GM23338 (cell line): ENCODE measurements around the gene CDH18. TPM values are rescaled to one million over a fixed set of nuclear protein-coding genes. Genes with fewer than 3 reads are reported as not detected.

ENCODE experiments used
- ATAC-seq: fragments of 200-7000 bp; cut with Tn5 transposase; 3 replicates; pipeline ENCODE4 v1.9.1; 2020
- DNase-seq: peaks from one replicate; pipeline ENCODE4 v3.0.0-alpha.2; 2015; ENCODE audit warnings: low spot score
- H2AFZ ChIP-seq: fragments of 200-600 bp; sonication (generic); 2 replicates; pipeline ENCODE4 v1.8.0; 2016; ENCODE audit warnings: antibody characterized with exemption, mild to moderate bottlenecking, moderate library complexity
- H3F3A ChIP-seq: fragments of 200-600 bp; sonication (generic); replicated peaks from 2 replicates; pipeline ENCODE4 v1.8.0; 2017; ENCODE audit warnings: antibody characterized with exemption, mixed run types, low read depth
- H3K27ac ChIP-seq: fragments of 200-600 bp; sonication (generic); 2 replicates; pipeline ENCODE4 v1.6.1; 2016; ENCODE audit warnings: low read depth
- H3K27me3 ChIP-seq: fragments of 200-600 bp; sonication (generic); 2 replicates; pipeline ENCODE4 v1.8.0; 2016; ENCODE audit warnings: mild to moderate bottlenecking, mixed run types, moderate library complexity; ENCODE audit not compliant: insufficient read depth
- H3K36me3 ChIP-seq: fragments of 200-600 bp; sonication (generic); 2 replicates; pipeline ENCODE4 v1.8.0; 2016; ENCODE audit warnings: mild to moderate bottlenecking; ENCODE audit not compliant: insufficient read depth
- H3K4me1 ChIP-seq: fragments of 200-600 bp; sonication (generic); 2 replicates; pipeline ENCODE4 v1.8.0; 2016; ENCODE audit warnings: mild to moderate bottlenecking, moderate library complexity; ENCODE audit not compliant: insufficient read depth
- H3K4me2 ChIP-seq: fragments of 200-600 bp; sonication (generic); 2 replicates; pipeline ENCODE4 v1.7.1; 2017; ENCODE audit warnings: mixed run types
- H3K4me3 ChIP-seq: fragments of 200-600 bp; sonication (generic); 2 replicates; pipeline ENCODE4 v1.6.1; 2016; ENCODE audit warnings: mixed run types
- H3K79me2 ChIP-seq: fragments of 200-600 bp; sonication (generic); replicated peaks from 2 replicates; pipeline ENCODE4 v1.8.0; 2017; ENCODE audit warnings: mild to moderate bottlenecking; ENCODE audit not compliant: insufficient read depth
- H3K9me2 ChIP-seq: fragments of 200-600 bp; sonication (generic); 2 replicates; pipeline ENCODE4 v1.8.0; 2017; ENCODE audit not compliant: insufficient read depth
- H4K20me1 ChIP-seq: fragments of 200-600 bp; sonication (generic); replicated peaks from 2 replicates; pipeline ENCODE4 v1.8.0; 2017; ENCODE audit warnings: mild to moderate bottlenecking; ENCODE audit not compliant: insufficient read depth
- H3K27ac Mint-ChIP-seq: 2 replicates; pipeline ENCODE4 v1.8.0; 2020; ENCODE audit warnings: inconsistent platforms, mild to moderate bottlenecking, moderate library complexity, mixed read lengths
- H3K27me3 Mint-ChIP-seq: 3 replicates; pipeline ENCODE4 v1.8.0; 2022; ENCODE audit warnings: low read depth, mild to moderate bottlenecking, moderate library complexity, mixed read lengths, inconsistent platforms; ENCODE audit not compliant: insufficient read depth, poor library complexity
- H3K36me3 Mint-ChIP-seq: 3 replicates; pipeline ENCODE4 v1.8.0; 2021; ENCODE audit warnings: low read depth, mild to moderate bottlenecking, inconsistent platforms, moderate library complexity, mixed read lengths
- H3K4me1 Mint-ChIP-seq: 3 replicates; pipeline ENCODE4 v1.8.0; 2020; ENCODE audit warnings: mild to moderate bottlenecking, inconsistent platforms, mixed read lengths
- H3K4me3 Mint-ChIP-seq: 3 replicates; pipeline ENCODE4 v1.8.0; 2021; ENCODE audit warnings: moderate library complexity, mild to moderate bottlenecking, inconsistent platforms, mixed read lengths
- H3K9me3 Mint-ChIP-seq: 3 replicates; pipeline ENCODE4 v1.8.0; 2020; ENCODE audit warnings: moderate library complexity, mild to moderate bottlenecking, inconsistent platforms, mixed read lengths
- CREB1 ChIP-seq: fragments of 250-450 bp; sonication (Bioruptor Pico); IDR thresholded peaks from 2 replicates; pipeline ENCODE4 v1.5.0; 2020; ENCODE audit warnings: low read depth, mild to moderate bottlenecking, moderate library complexity
- CTCF ChIP-seq, 2 experiments: fragments of 200-600 bp in 1 of 2; sonication (generic) in 1 of 2; conservative IDR thresholded peaks; 2 replicates each; pipeline versions ENCODE4 v1.5.1 to v1.6.1; 2016 to 2017; ENCODE audit warnings: antibody characterized with exemption in 2 of 2, low read depth in 2 of 2, mild to moderate bottlenecking in 2 of 2, moderate library complexity in 1 of 2
- ETS1 ChIP-seq: IDR thresholded peaks from 2 replicates; pipeline ENCODE4 v1.6.1; 2016; ENCODE audit warnings: antibody characterized with exemption
- EZH2 ChIP-seq: fragments of 200-600 bp; sonication (generic); IDR thresholded peaks from one replicate; pipeline ENCODE4 v1.8.0; 2017; ENCODE audit warnings: antibody characterized with exemption, mild to moderate bottlenecking, low read depth; ENCODE audit not compliant: unreplicated experiment
- EZH2phosphoT487 ChIP-seq: fragments of 200-600 bp; sonication (generic); IDR thresholded peaks from one replicate; pipeline ENCODE4 v1.8.1; 2018; ENCODE audit warnings: antibody characterized with exemption; ENCODE audit not compliant: unreplicated experiment
- JUNB ChIP-seq: IDR thresholded peaks from one replicate; pipeline ENCODE4 v1.6.1; 2016; ENCODE audit warnings: antibody characterized with exemption; ENCODE audit not compliant: unreplicated experiment
- NANOG ChIP-seq: IDR thresholded peaks from 2 replicates; pipeline ENCODE4 v1.6.1; 2016; ENCODE audit warnings: antibody characterized with exemption, borderline replicate concordance
- POLR2AphosphoS5 ChIP-seq: IDR thresholded peaks from 2 replicates; pipeline ENCODE4 v1.6.1; 2016; ENCODE audit warnings: antibody characterized with exemption, low read depth
- STAT1 ChIP-seq: IDR thresholded peaks from one replicate; pipeline ENCODE4 v1.6.1; 2016; ENCODE audit warnings: antibody characterized with exemption; ENCODE audit not compliant: unreplicated experiment
- ZNF114 ChIP-seq: fragments of 250-450 bp; sonication (Bioruptor Pico); IDR thresholded peaks from 2 replicates; pipeline ENCODE4 v1.5.0; 2020; ENCODE audit warnings: mild to moderate bottlenecking, moderate library complexity
- ZNF331 ChIP-seq: fragments of 250-450 bp; sonication (Bioruptor Pico); IDR thresholded peaks from 2 replicates; pipeline ENCODE4 v1.5.0; 2020; ENCODE audit warnings: low read depth, mild to moderate bottlenecking, moderate library complexity
- ZNF462 ChIP-seq: fragments of 250-450 bp; sonication (Bioruptor Pico); IDR thresholded peaks from 2 replicates; pipeline ENCODE4 v1.5.0; 2020; ENCODE audit warnings: mild to moderate bottlenecking, moderate library complexity
- polyA plus RNA-seq: library from polyadenylated mRNA; unstranded; fragments of >200 nt; fragmentation: Nextera tagmentation; extraction: Ambion mirVana; gene quantifications from 2 replicates; pipeline ENCODE4 v1.2.1, GENCODE V29; 2016
- total RNA-seq: library from RNA; depleted of rRNA; stranded (reverse); fragments of >200 nt; shearing (Covaris generic); gene quantifications from 2 replicates; pipeline ENCODE4 v1.2.3, GENCODE V29; 2014

CDH18 gene
- total and polyA plus RNA-seq, 2 experiments from 2014 or later, result 1.3 TPM; not detected in 1

GRCh38 chr5:19917588-19918122 is 70.3 kb downstream of the CDH18 start:
- no peaks in the 10 kb centered on the region for H3K27me3 ChIP-seq
- H3K79me2 ChIP-seq, result no peaks in the 10 kb centered on the region
- Mint-ChIP-seq H3K4me1 (peaks cover 20% of the 10 kb centered on the region), H3K9me3 (no peaks in the 10 kb centered on the region), H3K36me3 (no peaks in the 10 kb centered on the region), H3K27ac (no peak overlapping the region), H3K4me3 (no peak overlapping the region), H3K27me3 (peaks cover 4% of the 10 kb centered on the region)
- no peak overlapping the region for H3K27ac ChIP-seq
- H2AFZ ChIP-seq, result no peak overlapping the region
- H3K9me2 ChIP-seq, result no peaks in the 10 kb centered on the region
- H3F3A ChIP-seq, result no peaks in the 10 kb centered on the region
- H3K4me2 ChIP-seq, result no peak overlapping the region
- TF ChIP-seq STAT1 (no peak), NANOG (no peak), JUNB (no peak), ETS1 (no peak), POLR2AphosphoS5 (no peak), ZNF114 (CRISPR knock-in tag) (no peak), ZNF462 (no peak), CREB1 (CRISPR knock-in tag) (no peak), EZH2phosphoT487 (no peak), CTCF (conservative IDR thresholded peaks at IDR 0.05; ENCODE audit: low read depth in 2 of 2) (no peak), ZNF331 (CRISPR knock-in tag) (no peak), EZH2 (no peak)
- H3K4me3 ChIP-seq, result no peak overlapping the region
- DNase-seq (no peak), ATAC-seq (no peak)
- no peaks in the 10 kb centered on the region for H4K20me1 ChIP-seq
- no peaks in the 10 kb centered on the region for H3K36me3 ChIP-seq
- H3K4me1 ChIP-seq, result peaks cover 23% of the 10 kb centered on the region
